Liver (tissue), 3 donors: Measurements from ENCODE around the gene EFCAB7.

ENCODE experiments used
- CTCF ChIP-seq: fragments of 150-350 bp; IDR thresholded peaks from 2 replicates; pipeline ENCODE4 v1.5.1; 2017; ENCODE audit warnings: improper control_type of control experiment, low read depth, low read length; ENCODE audit not compliant: missing input control
- GABPA ChIP-seq, 2 donors: IDR thresholded peaks in 1 of 2; conservative IDR thresholded peaks in 1 of 2; 2 replicates each; pipeline ENCODE4 v1.6.1; 2016; ENCODE audit warnings: antibody characterized with exemption in 2 of 2, mild to moderate bottlenecking in 1 of 2, moderate library complexity in 1 of 2
- JUND ChIP-seq, 2 donors: IDR thresholded peaks; 2 replicates each; pipeline ENCODE4 v1.6.1; 2016; ENCODE audit warnings: antibody characterized with exemption in 2 of 2
- RAD21 ChIP-seq, 2 donors: IDR thresholded peaks; 2 replicates each; pipeline ENCODE4 v1.6.1; 2016; ENCODE audit warnings: antibody characterized with exemption in 2 of 2, mild to moderate bottlenecking in 2 of 2
- RXRA ChIP-seq, 2 donors: IDR thresholded peaks; 2 replicates each; pipeline ENCODE4 v1.6.1; 2017 to 2018; ENCODE audit warnings: antibody characterized with exemption in 2 of 2, mild to moderate bottlenecking in 1 of 2
- TAF1 ChIP-seq: conservative IDR thresholded peaks from 2 replicates; pipeline ENCODE4 v1.6.1; 2016; ENCODE audit warnings: antibody characterized with exemption, mild to moderate bottlenecking
- donor health status: healthy.
- donor health status: healthy.

- TF ChIP-seq CTCF (no peak), JUND (IDR thresholded peaks at IDR 0.05) (no peak), TAF1 (no peak), GABPA (IDR thresholded peaks at IDR 0.05 in 1 of 2, conservative IDR thresholded peaks at IDR 0.05 in 1 of 2) (no peak), RXRA (IDR thresholded peaks at IDR 0.05) (no peak), RAD21 (IDR thresholded peaks at IDR 0.05) (no peak)
Observed at GRCh38 chr1:63480057-63480456, 43.3 kb upstream of the EFCAB7 start.
